Naive thymus-derived CD8-positive, alpha-beta T cell (primary cell): ENCODE results near the gene EXOSC7. TPM values are rescaled to one million over a fixed set of nuclear protein-coding genes. Genes with fewer than 3 reads are reported as not detected.

Source experiments
- ATAC-seq, 2 donors: fragments of 150-1000 bp; cut with Tn5 transposase in 1 of 2; sonication (Bioruptor Pico), chemical (Tn5 transposase) in 1 of 2; 1 replicate in 1 of 2; 2 replicates in 1 of 2; pipeline ENCODE4 v1.10.0; 2021; ENCODE audit warnings: mild to moderate bottlenecking in 2 of 2, moderate library complexity in 2 of 2
- POLR2A ChIA-PET: fragments of 350-600 bp; sonication (Branson Sonifier 250); formaldehyde crosslinking; loops from one replicate; lab custom pipeline; 2021; ENCODE audit warnings: antibody characterized with exemption; lab: Charles Lee
- DNase-seq, 10 donors: peaks; one replicate each; pipeline versions ENCODE4 v3.0.0 to v3.0.0-alpha.2; 2020 to 2022
- H3K27ac Mint-ChIP-seq, 10 donors: one replicate each; pipeline ENCODE4 v1.8.0; 2020 to 2022; ENCODE audit warnings: mild to moderate bottlenecking in 10 of 10, mixed read lengths in 10 of 10, moderate library complexity in 4 of 10, inconsistent platforms in 1 of 10
- H3K27me3 Mint-ChIP-seq, 5 donors: one replicate each; pipeline ENCODE4 v1.8.0; 2021 to 2022; ENCODE audit warnings: mixed read lengths in 5 of 5
- H3K36me3 Mint-ChIP-seq, 3 donors: one replicate each; pipeline ENCODE4 v1.8.0; 2020 to 2022; ENCODE audit warnings: mixed read lengths in 3 of 3, mild to moderate bottlenecking in 2 of 3, inconsistent platforms in 1 of 3
- H3K4me1 Mint-ChIP-seq, 4 donors: one replicate each; pipeline ENCODE4 v1.8.0; 2021 to 2022; ENCODE audit warnings: mixed read lengths in 4 of 4
- H3K4me3 Mint-ChIP-seq, 10 donors: one replicate each; pipeline ENCODE4 v1.8.0; 2020 to 2022; ENCODE audit warnings: mild to moderate bottlenecking in 10 of 10, mixed read lengths in 10 of 10, moderate library complexity in 6 of 10, inconsistent platforms in 1 of 10
- H3K9me3 Mint-ChIP-seq, 9 donors: one replicate each; pipeline ENCODE4 v1.8.0; 2020 to 2022; ENCODE audit warnings: mixed read lengths in 9 of 9, mild to moderate bottlenecking in 3 of 9, inconsistent platforms in 1 of 9, moderate library complexity in 1 of 9
- polyA plus RNA-seq, 3 donors: library from polyadenylated mRNA; unstranded; fragments of 300-500 nt; fragmentation: Illumina TruSeq; gene quantifications; one replicate each; pipeline ENCODE4 v1.2.3, GENCODE V29; 2021
- total RNA-seq, 8 experiments: library from RNA in 2 of 8; stranded (reverse) in 2 of 8; gene quantifications; one replicate each; pipeline ENCODE4 v1.2.3 and lab custom pipeline; 2021 to 2026

The EXOSC7 gene
- total and polyA plus RNA-seq, 5 experiments from 2014 or later = 46.0 to 55.5 (median 49.1) TPM

GRCh38 chr3:44965165-44965564 lies 10.9 kb upstream of the EXOSC7 start:
- POLR2A ChIA-PET = no interaction called here
- ATAC-seq = no peak
- no peak overlapping the region for H3K4me3 Mint-ChIP-seq
- H3K27ac Mint-ChIP-seq = no peak overlapping the region
- peaks cover 0 to 2% (median 0%) of the 10 kb centered on the region in 3 donors for H3K36me3 Mint-ChIP-seq
- peaks cover 36 to 80% (median 75%) of the 10 kb centered on the region in 4 donors for H3K4me1 Mint-ChIP-seq
- H3K27me3 Mint-ChIP-seq = no peaks in the 10 kb centered on the region
- DNase-seq = no peak
- H3K9me3 Mint-ChIP-seq = no peaks in the 10 kb centered on the region

GRCh38 chr3:44966795-44967278 lies 9.2 kb upstream of the EXOSC7 start:
- H3K27me3 Mint-ChIP-seq = no peaks in the 10 kb centered on the region
- H3K4me1 Mint-ChIP-seq = peaks cover 34 to 97% (median 88%) of the 10 kb centered on the region in 4 donors
- H3K36me3 Mint-ChIP-seq = peaks cover 0 to 2% (median 0%) of the 10 kb centered on the region in 3 donors
- POLR2A ChIA-PET = interaction anchor here (1.1 kb wide), 1 partner anchor 9 kb away, joined by 6 read pairs; the partner anchor contains the start of genes EXOSC7 and ZDHHC3
- H3K4me3 Mint-ChIP-seq = peak overlapping the region in 3 of 10 donors; percentile 1 to 24 (median 21)
- H3K9me3 Mint-ChIP-seq = no peaks in the 10 kb centered on the region
- H3K27ac Mint-ChIP-seq = peak overlapping the region in 5 of 10 donors; percentile 13 to 57 (median 49)
- DNase-seq (no peak), ATAC-seq (no peak)

GRCh38 chr3:44968447-44968858 lies 7.6 kb upstream of the EXOSC7 start:
- ATAC-seq = no peak
- Mint-ChIP-seq H3K4me3 (peak overlapping the region in 4 of 10 donors; percentile 51 to 70 (median 60)), H3K36me3 (peaks cover 0 to 2% (median 0%) of the 10 kb centered on the region in 3 donors)

GRCh38 chr3:44969154-44969827 lies 6.8 kb upstream of the EXOSC7 start:
- H3K4me3 Mint-ChIP-seq = peak overlapping the region; percentile 13 to 70 (median 51)
- H3K27me3 Mint-ChIP-seq = no peaks in the 10 kb centered on the region
- ATAC-seq (peak; percentile 44 to 53), DNase-seq (peak in 1 of 10 donors; percentile 19)
- H3K4me1 Mint-ChIP-seq = peaks cover 27 to 83% (median 77%) of the 10 kb centered on the region in 4 donors
- no peaks in the 10 kb centered on the region for H3K9me3 Mint-ChIP-seq
- H3K27ac Mint-ChIP-seq = peak overlapping the region in 9 of 10 donors; percentile 65 to 89 (median 82)
- POLR2A ChIA-PET = no interaction called here
- peaks cover 0 to under 1% (median 0%) of the 10 kb centered on the region in 3 donors for H3K36me3 Mint-ChIP-seq

More at GRCh38 chr3:44968447-44968858, 7.6 kb upstream of the EXOSC7 start:
- H3K4me1 Mint-ChIP-seq = peaks cover 33 to 88% (median 79%) of the 10 kb centered on the region in 4 donors
- peak overlapping the region in 9 of 10 donors; percentile 16 to 83 (median 74) for H3K27ac Mint-ChIP-seq
- no peaks in the 10 kb centered on the region for H3K27me3 Mint-ChIP-seq
- no peaks in the 10 kb centered on the region for H3K9me3 Mint-ChIP-seq
- POLR2A ChIA-PET = no interaction called here
- DNase-seq = no peak

DNA sequence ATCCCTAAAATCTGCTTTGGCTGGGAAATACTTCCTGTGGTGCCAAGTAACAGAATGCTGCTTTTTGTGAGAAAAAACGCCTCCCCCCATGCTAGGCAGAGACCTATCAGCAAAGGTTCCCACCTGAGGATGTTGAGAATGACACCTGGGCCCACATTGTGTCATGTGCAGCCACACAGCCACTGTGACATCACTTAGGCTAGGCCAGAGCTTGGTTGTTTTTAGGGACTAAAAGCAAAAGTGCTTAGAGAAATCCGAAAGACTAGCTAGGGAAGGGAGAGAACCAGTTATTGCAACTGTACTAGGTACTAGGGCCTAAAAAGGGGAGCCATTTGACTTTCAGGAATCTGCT lies 6.2 kb upstream of the EXOSC7 start:
- peaks cover 29 to 83% (median 77%) of the 10 kb centered on the region in 4 donors for H3K4me1 Mint-ChIP-seq
- ATAC-seq (peak in 1 of 2 donors; percentile 22), DNase-seq (no peak)
- H3K27me3 Mint-ChIP-seq = no peaks in the 10 kb centered on the region
- no peaks in the 10 kb centered on the region for H3K9me3 Mint-ChIP-seq
- H3K36me3 Mint-ChIP-seq = no peaks in the 10 kb centered on the region
- H3K27ac Mint-ChIP-seq = peak overlapping the region in 7 of 10 donors; percentile 65 to 89 (median 82)
- POLR2A ChIA-PET = no interaction called here
- H3K4me3 Mint-ChIP-seq = peak overlapping the region in 3 of 10 donors; percentile 36 to 51 (median 51)

- DNase-seq = no peak
- ATAC-seq = no peak
- Mint-ChIP-seq H3K9me3 (no peaks in the 10 kb centered on the region), H3K4me1 (peaks cover 29 to 79% (median 75%) of the 10 kb centered on the region in 4 donors), H3K27me3 (no peaks in the 10 kb centered on the region), H3K27ac (peak overlapping the region in 5 of 10 donors; percentile 2 to 82 (median 21)), H3K36me3 (no peaks in the 10 kb centered on the region), H3K4me3 (no peak overlapping the region)
- POLR2A ChIA-PET = no interaction called here
These were observed 5.0 kb upstream of the EXOSC7 start for GRCh38 chr3:44970926-44971490.

- peaks cover 22 to 81% (median 70%) of the 10 kb centered on the region in 4 donors for H3K4me1 Mint-ChIP-seq
- no peak for ATAC-seq
- POLR2A ChIA-PET = interaction anchor here (0.7 kb wide), 1 partner anchor 13 kb away, joined by 5 read pairs; no protein-coding TSS in a partner anchor
These were observed 1.6 kb upstream of the EXOSC7 start for GRCh38 chr3:44974416-44974815.

GRCh38 chr3:44981220-44981619 lies 5.2 kb downstream of the EXOSC7 start:
- H3K27me3 Mint-ChIP-seq = no peaks in the 10 kb centered on the region
- H3K4me1 Mint-ChIP-seq = peaks cover 27 to 90% (median 86%) of the 10 kb centered on the region in 4 donors
- DNase-seq = no peak
- H3K4me3 Mint-ChIP-seq = peak overlapping the region in 3 of 10 donors; percentile 6 to 29 (median 20)
- H3K9me3 Mint-ChIP-seq = no peaks in the 10 kb centered on the region
- no peak overlapping the region for H3K27ac Mint-ChIP-seq
- ATAC-seq = no peak
- POLR2A ChIA-PET = no interaction called here
- peaks cover 0 to 9% (median 3%) of the 10 kb centered on the region in 3 donors for H3K36me3 Mint-ChIP-seq

More at GRCh38 chr3:44974416-44974815, 1.6 kb upstream of the EXOSC7 start:
- H3K27ac Mint-ChIP-seq = peak overlapping the region in 6 of 10 donors; percentile 41 to 98 (median 84)
- no peak for DNase-seq
- H3K4me3 Mint-ChIP-seq = peak overlapping the region; percentile 89 to 95 (median 94)
- peaks cover 0 to 3% (median 0%) of the 10 kb centered on the region in 3 donors for H3K36me3 Mint-ChIP-seq
- H3K9me3 Mint-ChIP-seq = no peaks in the 10 kb centered on the region
- H3K27me3 Mint-ChIP-seq = no peaks in the 10 kb centered on the region

- Mint-ChIP-seq H3K36me3 (peaks cover 0 to 9% (median 3%) of the 10 kb centered on the region in 3 donors), H3K4me1 (peaks cover 27 to 86% (median 84%) of the 10 kb centered on the region in 4 donors), H3K27me3 (no peaks in the 10 kb centered on the region), H3K4me3 (peak overlapping the region in 6 of 10 donors; percentile 12 to 38 (median 26)), H3K27ac (peak overlapping the region in 5 of 10 donors; percentile 7 to 90 (median 42)), H3K9me3 (no peaks in the 10 kb centered on the region)
- peak; percentile 54 to 78 for ATAC-seq
- peak in 2 of 10 donors; percentile 4 to 20 for DNase-seq
- POLR2A ChIA-PET = no interaction called here
These were observed 5.7 kb downstream of the EXOSC7 start for GRCh38 chr3:44981751-44982150.

- H3K4me3 Mint-ChIP-seq = peak overlapping the region in 1 of 10 donors; percentile 29
- no peaks in the 10 kb centered on the region for H3K9me3 Mint-ChIP-seq
- DNase-seq (no peak), ATAC-seq (no peak)
- H3K27me3 Mint-ChIP-seq = no peaks in the 10 kb centered on the region
- POLR2A ChIA-PET = interaction anchor here (0.7 kb wide), 1 partner anchor 23 kb away, joined by 3 read pairs; no protein-coding TSS in a partner anchor
- H3K4me1 Mint-ChIP-seq = peaks cover 26 to 85% (median 83%) of the 10 kb centered on the region in 4 donors
- H3K36me3 Mint-ChIP-seq = peaks cover 0 to 9% (median 3%) of the 10 kb centered on the region in 3 donors
- H3K27ac Mint-ChIP-seq = peak overlapping the region in 3 of 10 donors; percentile 17 to 44 (median 37)
These were observed 6.8 kb downstream of the EXOSC7 start for GRCh38 chr3:44982817-44983216.

GRCh38 chr3:44983484-44983941 lies 7.5 kb downstream of the EXOSC7 start:
- no peak for ATAC-seq
- POLR2A ChIA-PET = interaction anchor here (0.7 to 1.5 kb wide), 2 partner anchors 12 to 22 kb away, joined by 3 read pairs; no protein-coding TSS in a partner anchor
- no peaks in the 10 kb centered on the region for H3K9me3 Mint-ChIP-seq
- peaks cover 0 to 7% (median 3%) of the 10 kb centered on the region in 3 donors for H3K36me3 Mint-ChIP-seq
- H3K27me3 Mint-ChIP-seq = no peaks in the 10 kb centered on the region
- DNase-seq = no peak
- H3K27ac Mint-ChIP-seq = peak overlapping the region in 2 of 10 donors; percentile 33 to 44
- H3K4me3 Mint-ChIP-seq = no peak overlapping the region
- peaks cover 23 to 87% (median 82%) of the 10 kb centered on the region in 4 donors for H3K4me1 Mint-ChIP-seq

DNA sequence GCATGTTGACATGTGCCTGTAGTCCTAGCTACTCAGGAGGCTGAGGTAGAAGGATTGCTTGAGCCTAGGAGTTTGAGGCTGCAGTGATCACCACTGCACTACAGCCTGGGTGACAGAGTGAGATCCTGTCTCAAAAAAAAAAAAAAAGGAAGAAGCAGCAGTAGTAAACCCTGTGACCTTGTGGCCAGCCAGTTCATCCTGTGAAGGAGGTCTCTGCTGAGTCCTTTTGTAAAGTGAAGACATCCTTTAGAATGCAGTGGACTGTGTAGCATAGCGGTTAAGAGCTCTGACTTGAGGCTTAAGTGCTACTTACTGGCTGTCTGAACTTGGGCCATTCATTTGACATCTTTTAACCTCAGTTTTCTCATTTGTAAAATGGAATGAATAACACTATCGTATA lies 8.3 kb downstream of the EXOSC7 start:
- POLR2A ChIA-PET = interaction anchor here (0.8 to 2.5 kb wide), 3 partner anchors 8 to 21 kb away, joined by 3 to 8 read pairs (median 3); partner anchors contain the start of genes EXOSC7 and ZDHHC3
- H3K36me3 Mint-ChIP-seq = peaks cover 0 to 10% (median 7%) of the 10 kb centered on the region in 3 donors
- H3K4me3 Mint-ChIP-seq = peak overlapping the region in 1 of 10 donors; percentile 4
- no peak overlapping the region for H3K27ac Mint-ChIP-seq
- H3K27me3 Mint-ChIP-seq = no peaks in the 10 kb centered on the region
- no peaks in the 10 kb centered on the region for H3K9me3 Mint-ChIP-seq
- H3K4me1 Mint-ChIP-seq = peaks cover 29 to 87% (median 82%) of the 10 kb centered on the region in 4 donors
- peak in 1 of 2 donors; percentile 33 for ATAC-seq
- DNase-seq = no peak
